ENCODE results near the gene AURKB.

Gene AURKB

GRCh38 chr17:8161289-8162232 is 48.8 kb downstream of the AURKB start:
- DNase-seq (ENCODE audit: low read depth in 2 of 2), result no peak

GRCh38 chr17:8160741-8161221 is 49.6 kb downstream of the AURKB start:
- DNase-seq (ENCODE audit: low read depth in 2 of 2), result no peak

GRCh38 chr17:8160224-8160577 is 50.2 kb downstream of the AURKB start:
- no peak for DNase-seq (ENCODE audit: low read depth in 2 of 2)

- DNase-seq (ENCODE audit: low read depth in 2 of 2), result no peak
Measured at GRCh38 chr17:8159459-8160223, 50.7 kb downstream of the AURKB start.

- DNase-seq (ENCODE audit: low read depth in 2 of 2), result no peak
Measured at GRCh38 chr17:8159032-8159400, 51.4 kb downstream of the AURKB start.

GRCh38 chr17:8158267-8159031 is 51.9 kb downstream of the AURKB start:
- peak; percentile 30 to 35 for DNase-seq (ENCODE audit: low read depth in 2 of 2)

- DNase-seq (ENCODE audit: low read depth in 2 of 2), result peak; percentile 100
Measured at GRCh38 chr17:8156246-8156992, 54.0 kb downstream of the AURKB start.

- no peak for DNase-seq (ENCODE audit: low read depth in 2 of 2)
Measured at GRCh38 chr17:8155996-8156245, 54.5 kb downstream of the AURKB start.

GRCh38 chr17:8155231-8155995 is 55.0 kb downstream of the AURKB start:
- no peak for DNase-seq (ENCODE audit: low read depth in 2 of 2)
